Measurements from ENCODE around the gene C4A. TPM values are rescaled to one million over a fixed set of nuclear protein-coding genes. Genes with fewer than 3 reads are reported as not detected.

The C4A gene
- total RNA-seq, 1 experiment from 2014 or later, result 2.2 TPM

DNA sequence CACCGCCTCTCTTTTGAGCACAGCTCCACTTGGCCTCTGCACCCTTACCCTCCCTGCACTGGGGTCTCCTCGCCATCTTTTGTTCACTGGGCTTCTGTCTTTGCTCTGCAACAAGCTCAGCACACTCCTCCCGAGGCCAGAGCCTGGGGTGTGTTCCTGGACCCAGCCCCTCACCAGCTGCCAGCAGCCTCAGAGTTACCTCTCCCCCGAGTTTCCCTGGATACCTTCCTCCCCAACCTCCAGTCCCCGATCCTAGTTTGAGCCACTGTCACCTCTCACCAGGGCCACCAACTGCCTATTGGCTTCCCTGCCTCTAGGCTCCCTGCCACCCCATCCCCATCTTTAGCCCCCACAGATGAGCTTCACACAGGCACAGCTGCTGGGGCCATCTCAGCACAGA lies 68.7 kb downstream of the C4A start:
- H3K27ac ChIP-seq (ENCODE audit: low read length), result no peak overlapping the region
- H3K4me3 ChIP-seq (ENCODE audit: low read length), result no peak overlapping the region
- TF ChIP-seq EZH2phosphoT487 (IDR thresholded peaks at IDR 0.05; ENCODE audit: borderline replicate concordance, low read length), result no peak
- TF ChIP-seq EZH2 (IDR thresholded peaks at IDR 0.05; ENCODE audit: low read length, unreplicated experiment), result no peak
- TF ChIP-seq, protein P1, sequence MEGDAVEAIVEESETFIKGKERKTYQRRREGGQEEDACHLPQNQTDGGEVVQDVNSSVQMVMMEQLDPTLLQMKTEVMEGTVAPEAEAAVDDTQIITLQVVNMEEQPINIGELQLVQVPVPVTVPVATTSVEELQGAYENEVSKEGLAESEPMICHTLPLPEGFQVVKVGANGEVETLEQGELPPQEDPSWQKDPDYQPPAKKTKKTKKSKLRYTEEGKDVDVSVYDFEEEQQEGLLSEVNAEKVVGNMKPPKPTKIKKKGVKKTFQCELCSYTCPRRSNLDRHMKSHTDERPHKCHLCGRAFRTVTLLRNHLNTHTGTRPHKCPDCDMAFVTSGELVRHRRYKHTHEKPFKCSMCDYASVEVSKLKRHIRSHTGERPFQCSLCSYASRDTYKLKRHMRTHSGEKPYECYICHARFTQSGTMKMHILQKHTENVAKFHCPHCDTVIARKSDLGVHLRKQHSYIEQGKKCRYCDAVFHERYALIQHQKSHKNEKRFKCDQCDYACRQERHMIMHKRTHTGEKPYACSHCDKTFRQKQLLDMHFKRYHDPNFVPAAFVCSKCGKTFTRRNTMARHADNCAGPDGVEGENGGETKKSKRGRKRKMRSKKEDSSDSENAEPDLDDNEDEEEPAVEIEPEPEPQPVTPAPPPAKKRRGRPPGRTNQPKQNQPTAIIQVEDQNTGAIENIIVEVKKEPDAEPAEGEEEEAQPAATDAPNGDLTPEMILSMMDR (conservative IDR thresholded peaks at IDR 0.05; ENCODE audit: low read depth, low read length), result no peak
- intact Hi-C loops (cut with micrococcal nuclease), result no loop called here
- no peak overlapping the region for H3K4me2 ChIP-seq (ENCODE audit: low read length)
- no peaks in the 10 kb centered on the region for H3K36me3 ChIP-seq (ENCODE audit: low read depth, low read length)
- no peaks in the 10 kb centered on the region for H3K79me2 ChIP-seq (ENCODE audit: low read length)
- no TSS peak for BruUV-seq (replicated peaks)
- H3F3A ChIP-seq (ENCODE audit: low read length, unreplicated experiment), result no peaks in the 10 kb centered on the region
- no peak for DNase-seq
- H3K9me2 ChIP-seq (replicated peaks; ENCODE audit: low read length), result no peaks in the 10 kb centered on the region
- ChIA-PET POLR2A (ENCODE audit: unreplicated experiment) (no interaction called here), CTCF (no interaction called here)
- H2AFZ ChIP-seq (ENCODE audit: low read length), result no peak overlapping the region
- H4K20me1 ChIP-seq (ENCODE audit: low read length), result no peaks in the 10 kb centered on the region
- no peak for ATAC-seq
- H3K9me3 ChIP-seq (ENCODE audit: low read length), result no peaks in the 10 kb centered on the region
- no peak overlapping the region for H3K9ac ChIP-seq (ENCODE audit: low read length)
- peaks cover 20% of the 10 kb centered on the region for H3K4me1 ChIP-seq (ENCODE audit: insufficient read depth, low read length)
- H3K27me3 ChIP-seq (ENCODE audit: low read length), result no peaks in the 10 kb centered on the region

Small RNAs within 50 kb of the gene (microRNA-seq; reads per million reads assigned to microRNA genes)
- gene MIR1236 (ENCODE audit: unreplicated experiment), result not detected

Other genes with a start within 250 kb of the C4A start
- 708 and 743 TPM in 2 replicates for gene CLIC1, start 245.5 kb upstream of the C4A start, total RNA-seq (2014; rRNA removed)
- gene MSH5, start 242.1 kb upstream of the C4A start, total RNA-seq (2014; rRNA removed), result 22.7 and 23.0 TPM in 2 replicates
- gene SAPCD1, start 219.4 kb upstream of the C4A start, total RNA-seq (2014; rRNA removed), result 4.2 and 6.0 TPM in 2 replicates
- gene VWA7, start 204.7 kb upstream of the C4A start, total RNA-seq (2014; rRNA removed), result 0.98 and 1.9 TPM in 2 replicates
- 89.8 and 130 TPM in 2 replicates for gene VARS1, start 186.3 kb upstream of the C4A start, total RNA-seq (2014; rRNA removed)
- gene LSM2, start 175.1 kb upstream of the C4A start, total RNA-seq (2014; rRNA removed), result 93.7 and 143 TPM in 2 replicates
- gene HSPA1L, start 166.8 kb upstream of the C4A start, total RNA-seq (2014; rRNA removed), result 0.26 and 0.69 TPM in 2 replicates
- gene HSPA1A, start 166.5 kb upstream of the C4A start, total RNA-seq (2014; rRNA removed), result 269 and 324 TPM in 2 replicates
- gene HSPA1B, start 154.3 kb upstream of the C4A start, total RNA-seq (2014; rRNA removed), result 265 and 331 TPM in 2 replicates
- gene NEU1, start 119.2 kb upstream of the C4A start, total RNA-seq (2014; rRNA removed), result 31.7 and 33.1 TPM in 2 replicates
- gene SLC44A4, start 103.1 kb upstream of the C4A start, total RNA-seq (2014; rRNA removed), result 3.5 and 4.9 TPM in 2 replicates
- 74.5 and 80.8 TPM in 2 replicates for gene EHMT2, start 84.4 kb upstream of the C4A start, total RNA-seq (2014; rRNA removed)
- 5.4 and 8.6 TPM in 2 replicates for gene ZBTB12, start 80.0 kb upstream of the C4A start, total RNA-seq (2014; rRNA removed)
- 1.1 TPM in 1 of 2 replicates, not detected in the other for gene C2, start 54.3 kb upstream of the C4A start, total RNA-seq (2014; rRNA removed)
- 0.86 TPM in 1 of 2 replicates, not detected in the other for gene CFB, start 36.0 kb upstream of the C4A start, total RNA-seq (2014; rRNA removed)
- gene NELFE, start 23.1 kb upstream of the C4A start, total RNA-seq (2014; rRNA removed), result 132 and 142 TPM in 2 replicates
- gene SKIC2, start 22.9 kb upstream of the C4A start, total RNA-seq (2014; rRNA removed), result 81.9 and 95.0 TPM in 2 replicates
- 27.1 and 32.4 TPM in 2 replicates for gene DXO, start 9.9 kb upstream of the C4A start, total RNA-seq (2014; rRNA removed)
- gene C4B, start 32.7 kb downstream of the C4A start, total RNA-seq (2014; rRNA removed), result 0.52 and 2.6 TPM in 2 replicates
- not detected in 2 replicates for gene CYP21A2, start 56.4 kb downstream of the C4A start, total RNA-seq (2014; rRNA removed)
- 2.9 and 3.3 TPM in 2 replicates for gene TNXB, start 127.3 kb downstream of the C4A start, total RNA-seq (2014; rRNA removed)
- 33.4 and 35.7 TPM in 2 replicates for gene ATF6B, start 146.2 kb downstream of the C4A start, total RNA-seq (2014; rRNA removed)
- 12.6 and 16.4 TPM in 2 replicates for gene FKBPL, start 148.2 kb downstream of the C4A start, total RNA-seq (2014; rRNA removed)
- 1.5 TPM in 1 of 2 replicates, not detected in the other for gene PRRT1, start 169.9 kb downstream of the C4A start, total RNA-seq (2014; rRNA removed)
- gene PPT2, start 172.1 kb downstream of the C4A start, total RNA-seq (2014; rRNA removed), result 16.6 and 30.8 TPM in 2 replicates
- gene EGFL8, start 182.5 kb downstream of the C4A start, total RNA-seq (2014; rRNA removed), result 7.9 and 14.9 TPM in 2 replicates
- 54.7 and 59.6 TPM in 2 replicates for gene AGPAT1, start 194.0 kb downstream of the C4A start, total RNA-seq (2014; rRNA removed)
- gene RNF5, start 196.3 kb downstream of the C4A start, total RNA-seq (2014; rRNA removed), result 69.0 and 80.1 TPM in 2 replicates
- 2.0 and 5.0 TPM in 2 replicates for gene AGER, start 202.2 kb downstream of the C4A start, total RNA-seq (2014; rRNA removed)
- 25.3 and 33.3 TPM in 2 replicates for gene PBX2, start 208.1 kb downstream of the C4A start, total RNA-seq (2014; rRNA removed)
- gene GPSM3, start 210.6 kb downstream of the C4A start, total RNA-seq (2014; rRNA removed), result 5.0 and 7.1 TPM in 2 replicates
- 1.7 and 1.8 TPM in 2 replicates for gene NOTCH4, start 242.0 kb downstream of the C4A start, total RNA-seq (2014; rRNA removed)